PC-3 (cell line): Measurements from ENCODE around the gene ZBTB16.

Source experiments
- CTCF ChIP-seq: fragments of 300-600 bp; sonication (generic); conservative IDR thresholded peaks from 2 replicates; pipeline ENCODE4 v1.5.1; 2017; ENCODE audit warnings: antibody characterized with exemption, low read depth, mild to moderate bottlenecking, low read length
- EZH2 ChIP-seq: fragments of 300-600 bp; sonication (generic); IDR thresholded peaks from one replicate; pipeline ENCODE4 v1.6.1; 2017; ENCODE audit warnings: antibody characterized with exemption, mild to moderate bottlenecking, low read length; ENCODE audit not compliant: unreplicated experiment
- EZH2phosphoT487 ChIP-seq: fragments of 300-600 bp; sonication (generic); IDR thresholded peaks from 2 replicates; pipeline ENCODE4 v1.6.1; 2018; ENCODE audit warnings: mild to moderate bottlenecking, antibody characterized with exemption, low read length, borderline replicate concordance

GRCh38 chr11:114154271-114155047, 94.9 kb downstream of the ZBTB16 start:
- TF ChIP-seq CTCF (no peak), EZH2phosphoT487 (no peak), EZH2 (no peak)
